ENCODE measurements around the gene TAF15. TPM values are rescaled to one million over a fixed set of nuclear protein-coding genes. Genes with fewer than 3 reads are reported as not detected.
A peak's percentile ranks its signal among the peaks of the same experiment; 100 is the strongest.

The TAF15 gene
- total and polyA plus RNA-seq, 2 of the 13 experiments (the other 11 are each of a cell fraction or from before 2014, with no cell fraction given), result 25.2 to 26.5 TPM

- TF ChIP-seq ARID3A (IDR thresholded peaks at IDR 0.05; ENCODE audit: low read depth, low read length) (0 out of 2 replicates have a peak, but pooled peaks have one; percentile 22), ZNF12 (CRISPR knock-in tag; IDR thresholded peaks at IDR 0.05) (peak; percentile 79; the same call in 1 of the 2 replicates), ZFP36 (IDR thresholded peaks at IDR 0.05; ENCODE audit: borderline replicate concordance, low read depth, low read length, partially characterized antibody) (no peak), JARID2 (CRISPR knock-in tag; IDR thresholded peaks at IDR 0.05; ENCODE audit: insufficient replicate concordance) (no peak), SALL1 (CRISPR knock-in tag; IDR thresholded peaks at IDR 0.05) (peak; percentile 86), ZSCAN31 (CRISPR knock-in tag; IDR thresholded peaks at IDR 0.05; ENCODE audit: low read depth) (peak; percentile 73), ELF4 (CRISPR knock-in tag; IDR thresholded peaks at IDR 0.05; ENCODE audit: borderline replicate concordance) (no peak), ZSCAN5A (CRISPR knock-in tag; IDR thresholded peaks at IDR 0.05; ENCODE audit: borderline replicate concordance) (peak; percentile 74; the same call in 1 of the 2 replicates), ZBTB46 (CRISPR knock-in tag; IDR thresholded peaks at IDR 0.05; ENCODE audit: borderline replicate concordance) (no peak), ZBTB37 (CRISPR knock-in tag; IDR thresholded peaks at IDR 0.05) (no peak), TRIM24 (CRISPR knock-in tag; IDR thresholded peaks at IDR 0.05) (no peak), FOXM1 (CRISPR knock-in tag; IDR thresholded peaks at IDR 0.05) (no peak), NR0B2 (CRISPR knock-in tag; IDR thresholded peaks at IDR 0.05) (no peak), CREB1 (IDR thresholded peaks at IDR 0.05) (peak; percentile 13; the same call in 1 of the 2 replicates), CREB1 (CRISPR knock-in tag; IDR thresholded peaks at IDR 0.05) (no peak), ZNF784 (CRISPR knock-in tag; IDR thresholded peaks at IDR 0.05; ENCODE audit: borderline replicate concordance) (peak; percentile 73; the same call in 1 of the 2 replicates), ZNF143 (CRISPR knock-in tag; IDR thresholded peaks at IDR 0.05) (no peak), NR2C2 (CRISPR knock-in tag; IDR thresholded peaks at IDR 0.05; ENCODE audit: borderline replicate concordance) (0 out of 2 replicates have a peak, but pooled peaks have one; percentile 15)
These were observed at the start of gene TAF15 (continued) for GRCh38 chr17:35808962-35809854.

All from HepG2 (cell line).